Measurements from ENCODE around the gene PGM2.

DNA sequence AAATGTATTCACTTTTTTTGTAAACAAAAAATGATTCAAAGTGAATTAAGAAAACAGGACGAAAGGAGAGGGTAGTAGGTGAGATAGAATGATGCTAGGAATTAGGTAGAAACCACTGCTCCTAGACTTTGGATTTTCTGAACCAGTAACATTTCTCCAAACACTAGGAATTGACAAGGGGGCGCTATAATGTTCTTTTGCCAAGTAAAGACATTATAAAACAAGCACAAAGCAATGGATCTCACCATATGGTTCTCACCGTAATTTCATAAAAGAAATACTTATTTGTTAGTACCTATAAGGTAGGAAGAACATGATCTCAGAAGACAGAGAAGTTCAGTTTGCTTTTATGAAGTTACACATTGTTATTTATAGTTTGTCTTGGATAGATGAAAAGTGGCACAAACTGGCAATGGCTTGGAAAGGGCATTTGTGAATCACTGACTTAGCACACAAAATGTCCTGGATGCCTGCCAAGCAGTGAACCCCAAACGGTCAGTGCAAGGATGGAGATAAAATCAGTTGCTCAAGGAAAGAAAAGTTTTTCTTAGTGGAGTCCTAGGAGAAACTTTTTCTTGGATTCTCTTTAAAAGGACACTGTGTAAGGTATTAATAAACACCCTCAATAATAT is 56.3 kb downstream of the PGM2 start:
- TF ChIP-seq, protein P1, sequence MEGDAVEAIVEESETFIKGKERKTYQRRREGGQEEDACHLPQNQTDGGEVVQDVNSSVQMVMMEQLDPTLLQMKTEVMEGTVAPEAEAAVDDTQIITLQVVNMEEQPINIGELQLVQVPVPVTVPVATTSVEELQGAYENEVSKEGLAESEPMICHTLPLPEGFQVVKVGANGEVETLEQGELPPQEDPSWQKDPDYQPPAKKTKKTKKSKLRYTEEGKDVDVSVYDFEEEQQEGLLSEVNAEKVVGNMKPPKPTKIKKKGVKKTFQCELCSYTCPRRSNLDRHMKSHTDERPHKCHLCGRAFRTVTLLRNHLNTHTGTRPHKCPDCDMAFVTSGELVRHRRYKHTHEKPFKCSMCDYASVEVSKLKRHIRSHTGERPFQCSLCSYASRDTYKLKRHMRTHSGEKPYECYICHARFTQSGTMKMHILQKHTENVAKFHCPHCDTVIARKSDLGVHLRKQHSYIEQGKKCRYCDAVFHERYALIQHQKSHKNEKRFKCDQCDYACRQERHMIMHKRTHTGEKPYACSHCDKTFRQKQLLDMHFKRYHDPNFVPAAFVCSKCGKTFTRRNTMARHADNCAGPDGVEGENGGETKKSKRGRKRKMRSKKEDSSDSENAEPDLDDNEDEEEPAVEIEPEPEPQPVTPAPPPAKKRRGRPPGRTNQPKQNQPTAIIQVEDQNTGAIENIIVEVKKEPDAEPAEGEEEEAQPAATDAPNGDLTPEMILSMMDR (IDR thresholded peaks at IDR 0.05) = peak; percentile 32
- TF ChIP-seq ZFX (IDR thresholded peaks at IDR 0.05; ENCODE audit: borderline replicate concordance) = no peak

Data from 22Rv1 (cell line).